HUES48 (cell line): ENCODE results near the gene HDAC7.

Source experiments
- H3K27ac ChIP-seq: one replicate; pipeline ENCODE4 v1.7.0; 2013; ENCODE audit warnings: low read depth, low read length, inconsistent platforms
- H3K27me3 ChIP-seq: 2 replicates; pipeline ENCODE4 v1.6.1; 2013; ENCODE audit warnings: mild to moderate bottlenecking, low read length; ENCODE audit not compliant: control insufficient read depth, insufficient read depth
- H3K36me3 ChIP-seq: 2 replicates; pipeline ENCODE4 v1.6.1; 2013; ENCODE audit warnings: low read length; ENCODE audit not compliant: control insufficient read depth, insufficient read depth
- H3K4me1 ChIP-seq: 2 replicates; pipeline ENCODE4 v1.6.1; 2013; ENCODE audit warnings: mild to moderate bottlenecking, low read length; ENCODE audit not compliant: control insufficient read depth, insufficient read depth
- H3K4me3 ChIP-seq: 2 replicates; pipeline ENCODE4 v1.5.1; 2013; ENCODE audit warnings: mild to moderate bottlenecking, low read depth, low read length
- H3K9ac ChIP-seq: 2 replicates; pipeline ENCODE4 v1.6.1; 2013; ENCODE audit warnings: mild to moderate bottlenecking, low read depth, low read length, moderate library complexity
- H3K9me3 ChIP-seq: 2 replicates; pipeline ENCODE4 v1.6.1; 2013; ENCODE audit warnings: low read length; ENCODE audit not compliant: control insufficient read depth, insufficient read depth

HDAC7 gene

GRCh38 chr12:47837190-47838171 is 17.8 kb upstream of the HDAC7 start:
- Histone ChIP-seq H3K4me1 (peaks cover 13% of the 10 kb centered on the region), H3K27me3 (no peaks in the 10 kb centered on the region), H3K27ac (no peak overlapping the region), H3K9me3 (no peaks in the 10 kb centered on the region), H3K36me3 (no peaks in the 10 kb centered on the region), H3K9ac (no peak overlapping the region), H3K4me3 (no peak overlapping the region)

- Histone ChIP-seq H3K4me3 (no peak overlapping the region), H3K9ac (no peak overlapping the region), H3K36me3 (no peaks in the 10 kb centered on the region), H3K4me1 (peaks cover 13% of the 10 kb centered on the region), H3K27ac (no peak overlapping the region), H3K9me3 (no peaks in the 10 kb centered on the region), H3K27me3 (no peaks in the 10 kb centered on the region)
These were observed 16.1 kb upstream of the HDAC7 start for GRCh38 chr12:47835831-47836155.

GRCh38 chr12:47835006-47835830 is 15.5 kb upstream of the HDAC7 start:
- Histone ChIP-seq H3K4me1 (peaks cover 13% of the 10 kb centered on the region), H3K36me3 (no peaks in the 10 kb centered on the region), H3K9me3 (no peaks in the 10 kb centered on the region), H3K4me3 (no peak overlapping the region), H3K27me3 (no peaks in the 10 kb centered on the region), H3K9ac (no peak overlapping the region), H3K27ac (no peak overlapping the region)

GRCh38 chr12:47834199-47834903 is 14.6 kb upstream of the HDAC7 start:
- peaks cover 15% of the 10 kb centered on the region for H3K4me1 ChIP-seq
- H3K4me3 ChIP-seq: no peak overlapping the region
- no peak overlapping the region for H3K27ac ChIP-seq
- H3K36me3 ChIP-seq: no peaks in the 10 kb centered on the region
- no peak overlapping the region for H3K9ac ChIP-seq
- H3K27me3 ChIP-seq: no peaks in the 10 kb centered on the region
- no peaks in the 10 kb centered on the region for H3K9me3 ChIP-seq

GRCh38 chr12:47833591-47834012 is 13.9 kb upstream of the HDAC7 start:
- Histone ChIP-seq H3K9me3 (no peaks in the 10 kb centered on the region), H3K4me1 (peaks cover 20% of the 10 kb centered on the region), H3K27me3 (no peaks in the 10 kb centered on the region), H3K9ac (no peak overlapping the region), H3K4me3 (no peak overlapping the region), H3K27ac (no peak overlapping the region), H3K36me3 (no peaks in the 10 kb centered on the region)

GRCh38 chr12:47832263-47832933 is 12.7 kb upstream of the HDAC7 start:
- H3K9ac ChIP-seq: no peak overlapping the region

GRCh38 chr12:47829584-47829983 is 9.9 kb upstream of the HDAC7 start:
- H3K4me1 ChIP-seq: peaks cover 13% of the 10 kb centered on the region
- no peaks in the 10 kb centered on the region for H3K27me3 ChIP-seq
- H3K36me3 ChIP-seq: no peaks in the 10 kb centered on the region
- no peaks in the 10 kb centered on the region for H3K9me3 ChIP-seq
- no peak overlapping the region for H3K4me3 ChIP-seq
- H3K9ac ChIP-seq: no peak overlapping the region
- H3K27ac ChIP-seq: no peak overlapping the region

More at GRCh38 chr12:47832263-47832933, 12.7 kb upstream of the HDAC7 start:
- H3K4me3 ChIP-seq: no peak overlapping the region
- no peaks in the 10 kb centered on the region for H3K27me3 ChIP-seq
- peaks cover 21% of the 10 kb centered on the region for H3K4me1 ChIP-seq
- H3K27ac ChIP-seq: no peak overlapping the region
- no peaks in the 10 kb centered on the region for H3K36me3 ChIP-seq
- H3K9me3 ChIP-seq: no peaks in the 10 kb centered on the region

- no peaks in the 10 kb centered on the region for H3K27me3 ChIP-seq
- no peaks in the 10 kb centered on the region for H3K9me3 ChIP-seq
- H3K27ac ChIP-seq: no peak overlapping the region
- H3K9ac ChIP-seq: no peak overlapping the region
- H3K4me1 ChIP-seq: peaks cover 13% of the 10 kb centered on the region
- no peak overlapping the region for H3K4me3 ChIP-seq
- no peaks in the 10 kb centered on the region for H3K36me3 ChIP-seq
These were observed 9.3 kb upstream of the HDAC7 start for GRCh38 chr12:47828976-47829482.

GRCh38 chr12:47828008-47828975 is 8.6 kb upstream of the HDAC7 start:
- Histone ChIP-seq H3K9me3 (no peaks in the 10 kb centered on the region), H3K36me3 (no peaks in the 10 kb centered on the region), H3K9ac (no peak overlapping the region), H3K27me3 (no peaks in the 10 kb centered on the region), H3K27ac (no peak overlapping the region), H3K4me1 (peaks cover 13% of the 10 kb centered on the region), H3K4me3 (no peak overlapping the region)
